ENCODE data around the gene PEAK3.

The PEAK3 gene

DNA sequence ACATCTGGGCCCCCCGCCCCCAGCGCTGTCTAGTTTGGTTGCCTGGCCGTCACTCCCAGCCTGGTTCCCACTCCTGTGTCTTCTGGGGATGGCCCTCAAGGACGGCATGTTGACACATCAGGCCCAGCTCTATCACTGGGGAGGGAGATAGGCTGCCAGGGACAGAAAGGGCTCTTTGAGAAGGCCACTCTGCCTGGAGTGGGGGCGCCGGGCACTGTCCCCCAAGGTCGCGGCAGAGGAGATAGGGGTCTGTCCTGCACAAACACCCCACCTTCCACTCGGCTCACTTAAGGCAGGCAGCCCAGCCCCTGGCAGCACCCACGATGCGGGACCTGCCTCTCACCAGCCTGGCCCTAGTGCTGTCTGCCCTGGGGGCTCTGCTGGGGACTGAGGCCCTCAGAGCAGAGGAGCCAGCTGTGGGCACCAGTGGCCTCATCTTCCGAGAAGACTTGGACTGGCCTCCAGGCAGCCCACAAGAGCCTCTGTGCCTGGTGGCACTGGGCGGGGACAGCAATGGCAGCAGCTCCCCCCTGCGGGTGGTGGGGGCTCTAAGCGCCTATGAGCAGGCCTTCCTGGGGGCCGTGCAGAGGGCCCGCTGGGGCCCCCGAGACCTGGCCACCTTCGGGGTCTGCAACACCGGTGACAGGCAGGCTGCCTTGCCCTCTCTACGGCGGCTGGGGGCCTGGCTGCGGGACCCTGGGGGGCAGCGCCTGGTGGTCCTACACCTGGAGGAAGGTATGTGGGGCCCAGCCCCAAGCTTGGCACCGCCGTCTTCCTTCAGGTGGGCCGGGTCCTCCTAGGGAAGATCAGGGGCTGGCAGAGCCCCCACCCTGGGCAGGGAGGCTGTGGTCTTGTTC lies 32.7 kb downstream of the PEAK3 start, which contains the start of gene AMH:
Gene AMH (plus strand): TSS at position 314 of the 857 bp plus-strand sequence. CDS start 10 bp downstream, at position 324.
- no peak for DNase-seq

DNA sequence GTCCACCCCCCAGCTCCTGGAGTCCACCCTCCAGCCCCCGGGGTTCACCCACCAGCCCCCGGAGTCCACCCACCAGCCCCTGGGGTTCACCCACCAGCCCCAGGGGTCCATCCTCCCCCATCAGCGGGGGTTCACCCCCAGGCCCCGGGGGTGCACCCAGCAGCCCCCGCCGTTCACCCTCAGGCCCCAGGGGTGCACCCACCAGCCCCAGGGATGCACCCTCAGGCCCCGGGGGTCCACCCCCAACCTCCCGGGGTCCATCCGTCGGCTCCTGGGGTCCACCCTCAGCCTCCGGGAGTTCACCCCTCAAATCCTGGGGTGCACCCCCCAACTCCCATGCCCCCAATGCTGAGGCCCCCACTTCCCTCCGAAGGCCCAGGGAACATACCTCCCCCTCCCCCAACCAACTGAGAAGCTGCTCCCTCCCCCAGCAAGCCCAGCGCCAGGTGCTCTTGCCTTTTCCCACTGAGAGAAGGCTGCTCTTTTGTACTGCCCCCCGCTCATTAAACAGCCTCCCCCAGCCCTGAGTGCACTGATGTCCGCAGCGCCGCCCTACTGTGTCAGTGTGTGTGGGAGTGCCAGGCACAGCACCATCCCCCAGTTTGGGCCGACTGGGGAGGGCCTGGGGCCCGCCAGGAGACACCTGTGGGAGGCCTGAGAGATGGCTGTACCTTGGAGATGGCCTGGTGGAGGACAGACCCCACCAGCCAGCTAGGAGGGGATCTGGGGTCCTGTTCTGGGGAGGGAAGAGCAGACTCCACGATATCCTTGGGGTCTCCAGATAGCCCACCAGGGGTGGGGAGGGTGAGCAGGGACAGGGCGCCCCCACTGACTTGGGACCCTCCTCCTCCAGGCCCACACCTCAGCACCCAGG lies 33.6 kb downstream of the PEAK3 start:
- no peak for DNase-seq

DNA sequence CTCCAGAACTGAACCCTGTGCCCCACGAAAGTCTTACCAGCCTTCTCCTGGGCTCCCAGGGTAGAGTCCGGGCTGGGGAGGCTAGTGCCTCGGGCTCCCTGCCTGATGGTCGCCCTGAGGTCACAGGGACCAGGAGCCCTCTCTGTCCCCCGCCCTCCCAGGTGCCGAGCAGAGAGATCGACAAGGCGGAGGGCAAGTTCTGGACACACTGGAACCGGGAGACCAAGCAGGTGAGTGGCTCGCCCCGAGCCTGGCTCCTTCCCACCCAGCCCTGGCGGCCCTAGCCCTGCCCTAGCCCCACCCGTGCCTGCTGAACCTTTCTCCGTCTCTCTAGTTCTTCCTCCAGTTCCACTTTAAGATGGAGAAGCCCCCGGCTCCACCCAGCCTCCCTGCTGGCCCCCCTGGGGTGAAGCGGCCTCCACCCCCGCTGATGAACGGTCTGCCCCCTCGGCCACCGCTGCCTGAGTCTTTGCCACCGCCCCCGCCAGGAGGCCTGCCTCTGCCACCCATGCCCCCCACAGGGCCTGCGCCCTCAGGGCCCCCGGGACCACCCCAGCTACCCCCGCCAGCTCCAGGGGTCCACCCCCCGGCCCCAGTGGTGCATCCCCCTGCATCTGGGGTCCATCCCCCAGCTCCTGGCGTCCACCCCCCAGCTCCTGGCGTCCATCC lies 34.4 kb downstream of the PEAK3 start:
- no peak for DNase-seq

DNA sequence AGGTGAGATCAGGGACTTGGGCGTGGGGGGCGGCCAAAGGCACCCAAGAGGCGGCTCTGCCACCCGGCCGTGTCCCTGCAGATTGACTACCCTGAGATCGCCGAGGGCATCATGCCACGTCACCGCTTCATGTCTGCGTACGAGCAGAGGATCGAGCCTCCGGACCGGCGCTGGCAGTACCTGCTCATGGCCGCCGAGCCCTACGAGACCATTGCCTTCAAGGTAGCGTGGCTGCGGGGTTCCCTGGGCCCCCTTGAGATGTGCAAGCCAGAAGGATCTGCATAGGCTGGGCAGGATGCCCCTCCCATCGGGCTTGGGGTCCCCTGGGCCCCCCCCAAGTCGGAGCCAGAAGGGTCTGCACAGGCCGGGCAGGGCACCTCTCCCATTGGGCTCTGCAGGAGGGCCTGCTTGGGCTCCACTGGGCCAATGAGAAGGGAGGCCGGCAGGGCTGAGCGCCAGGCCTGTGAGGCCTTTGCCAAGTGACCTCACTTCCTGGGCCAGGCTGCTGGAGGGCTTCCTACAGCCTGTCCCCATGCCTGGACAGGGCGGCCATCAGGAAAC lies 35.1 kb downstream of the PEAK3 start:
- DNase-seq = no peak

DNA sequence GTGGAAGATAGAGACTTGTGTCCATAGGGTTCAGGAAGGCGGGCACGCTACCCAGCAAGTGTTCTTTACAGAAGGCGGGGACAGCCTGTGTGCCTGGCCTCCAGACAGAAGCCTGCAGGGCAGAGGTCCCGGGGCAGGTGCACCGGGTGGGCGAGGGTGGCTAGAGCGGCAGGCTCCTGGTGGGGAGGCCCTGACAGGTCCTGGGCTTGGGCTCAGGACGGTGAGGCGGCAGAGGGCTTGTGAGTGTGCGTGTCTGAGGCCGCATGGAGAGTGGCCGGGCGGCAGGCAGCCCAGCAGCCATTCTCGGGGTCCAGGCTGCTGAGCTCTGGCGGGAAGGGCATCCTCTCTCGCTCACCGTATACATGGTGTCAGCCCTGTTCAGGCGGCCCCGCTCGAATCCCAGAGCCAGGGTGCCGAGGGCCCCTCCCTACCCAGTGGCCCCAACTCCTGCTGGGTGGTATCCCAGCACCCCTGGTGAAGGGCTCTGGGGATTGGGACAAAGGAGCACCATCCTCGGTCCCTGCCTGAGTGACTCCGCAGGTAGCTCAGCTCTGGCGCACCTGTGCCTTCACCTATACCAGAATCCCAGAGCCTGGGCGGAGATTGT lies 35.9 kb downstream of the PEAK3 start:
- no peak for DNase-seq

DNA sequence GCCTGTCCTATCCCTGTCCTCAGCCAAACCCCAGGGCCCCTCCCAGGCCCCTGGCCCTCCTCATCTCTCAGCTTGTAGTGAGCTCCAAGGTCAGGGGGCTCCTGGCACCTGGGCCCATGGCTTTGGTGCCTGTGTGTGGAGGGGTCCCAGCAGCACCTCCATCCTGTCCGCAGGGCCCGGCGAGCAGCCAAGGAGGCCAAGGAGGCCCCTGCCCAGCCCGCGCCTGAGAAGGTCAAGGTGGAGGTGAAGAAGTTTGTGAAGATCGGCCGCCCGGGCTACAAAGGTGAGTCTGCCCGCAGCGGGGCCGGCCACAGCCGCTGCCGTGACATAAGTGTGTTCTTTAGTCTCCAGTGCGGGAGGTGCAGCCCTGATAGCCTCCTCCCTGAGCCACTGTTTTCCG lies 36.7 kb downstream of the PEAK3 start:
- DNase-seq = no peak

DNA sequence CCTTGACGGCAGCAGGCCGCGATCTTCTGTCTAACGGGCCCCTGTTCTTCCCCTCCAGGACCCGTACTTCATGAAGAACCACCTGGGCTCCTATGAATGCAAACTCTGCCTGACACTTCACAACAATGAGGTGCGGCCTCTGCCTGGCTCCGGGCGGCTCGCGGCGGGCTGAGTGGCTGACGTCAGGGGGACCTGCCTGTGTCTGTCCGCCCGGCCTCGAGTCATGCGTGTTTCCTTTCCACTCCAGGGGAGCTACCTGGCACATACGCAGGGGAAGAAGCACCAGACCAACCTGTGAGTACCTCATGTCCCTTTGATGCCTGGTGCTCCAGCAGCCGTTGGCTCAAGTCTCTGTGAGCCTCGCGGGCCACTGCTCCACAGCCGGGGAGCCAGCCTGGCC lies 37.5 kb downstream of the PEAK3 start:
- DNase-seq = no peak

DNA sequence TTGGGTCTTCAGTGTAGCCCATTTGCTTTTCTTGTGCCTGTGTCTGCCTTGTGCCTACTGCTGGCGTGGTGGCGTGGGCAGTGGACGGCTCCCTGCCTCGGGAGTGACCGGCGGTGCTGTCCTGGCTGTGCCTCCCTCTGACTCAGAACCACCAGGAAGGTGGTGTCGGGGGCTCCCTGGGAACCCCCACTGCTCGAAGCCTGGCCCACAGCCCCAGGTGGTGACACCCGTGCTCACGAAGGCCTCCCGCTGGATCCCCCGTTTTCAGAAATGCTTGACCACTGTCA lies 37.9 kb downstream of the PEAK3 start:
- no peak for DNase-seq

DNA sequence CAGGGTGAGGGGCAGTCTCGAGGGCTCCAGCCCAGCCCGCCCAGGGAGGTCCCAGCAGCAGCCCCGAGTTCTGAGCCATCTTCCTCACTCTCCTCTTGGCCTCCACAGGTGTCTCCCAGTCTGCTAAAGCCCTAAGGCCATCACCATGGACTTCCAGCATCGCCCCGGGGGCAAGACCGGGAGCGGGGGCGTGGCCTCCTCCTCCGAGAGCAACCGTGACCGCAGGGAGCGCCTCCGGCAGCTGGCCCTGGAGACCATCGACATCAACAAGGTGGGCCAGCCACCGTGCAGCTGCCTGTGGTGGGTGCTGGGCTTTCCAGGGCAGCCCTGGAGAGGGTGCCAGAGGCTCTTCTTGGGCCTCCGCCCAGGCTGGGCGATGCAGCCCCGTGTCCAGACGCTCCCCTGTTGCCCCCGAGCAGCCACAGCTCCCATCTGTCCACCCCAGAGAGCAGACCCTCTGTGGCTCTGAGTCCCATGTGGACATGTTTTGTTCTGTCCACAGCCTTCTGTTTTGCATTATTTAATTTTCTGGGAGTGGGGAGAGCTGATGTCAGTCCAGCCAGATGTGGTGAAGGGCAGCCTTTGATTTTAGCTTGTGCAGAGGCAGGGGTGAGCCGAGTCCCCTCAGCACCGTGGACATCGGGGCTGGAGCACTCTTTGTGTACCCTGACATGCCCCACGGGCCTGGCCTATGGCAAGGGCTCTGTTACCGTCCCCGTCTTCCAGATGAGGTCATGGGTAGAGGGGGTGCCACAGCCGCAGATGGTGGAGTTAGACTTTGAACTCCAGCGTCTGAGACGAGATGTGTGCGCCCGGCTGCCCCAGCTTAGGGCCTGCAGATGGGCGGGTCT lies 38.5 kb downstream of the PEAK3 start:
- DNase-seq = no peak

DNA sequence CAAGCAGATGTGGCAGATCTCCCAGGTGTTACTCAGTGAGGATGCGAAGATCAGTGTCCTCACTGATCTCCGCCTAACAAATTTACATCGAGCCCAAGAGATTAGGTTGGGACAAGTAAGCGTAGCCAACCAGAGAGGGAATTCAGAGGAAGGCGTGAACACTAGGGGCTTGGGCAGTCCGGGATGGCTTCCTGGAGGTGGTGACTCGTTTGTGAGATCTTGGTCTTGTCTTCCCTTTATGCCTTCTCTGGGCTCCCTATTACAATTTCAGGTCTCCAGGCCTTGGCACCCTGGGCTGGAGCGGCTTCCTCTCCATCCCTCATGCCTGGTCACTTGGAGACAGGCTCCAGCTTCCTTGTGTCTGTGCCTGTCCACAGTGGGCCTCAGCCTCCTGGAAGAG lies 39.2 kb downstream of the PEAK3 start:
- DNase-seq = no peak

DNA sequence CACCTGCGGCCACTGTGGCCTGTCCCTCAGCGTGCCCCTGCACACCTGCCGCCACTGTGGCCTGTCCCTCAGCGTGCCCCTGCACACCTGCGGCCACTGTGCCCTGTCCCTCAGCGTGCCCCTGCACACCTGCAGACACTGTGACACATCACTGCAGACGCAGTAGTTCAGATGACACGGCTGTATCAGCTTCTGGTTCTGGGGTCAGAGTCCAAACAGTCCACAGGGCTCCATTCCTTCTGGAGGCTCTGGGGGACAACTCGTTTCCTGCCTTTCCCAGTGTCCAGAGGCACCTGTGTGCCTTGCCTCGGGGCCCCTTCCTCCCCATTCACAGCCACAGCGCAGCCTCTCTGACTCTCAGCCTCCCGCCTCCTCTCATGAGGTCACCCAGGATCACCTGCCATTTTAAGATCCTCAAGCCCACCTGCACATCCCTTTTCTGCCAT lies 39.9 kb downstream of the PEAK3 start:
- DNase-seq = no peak

DNA sequence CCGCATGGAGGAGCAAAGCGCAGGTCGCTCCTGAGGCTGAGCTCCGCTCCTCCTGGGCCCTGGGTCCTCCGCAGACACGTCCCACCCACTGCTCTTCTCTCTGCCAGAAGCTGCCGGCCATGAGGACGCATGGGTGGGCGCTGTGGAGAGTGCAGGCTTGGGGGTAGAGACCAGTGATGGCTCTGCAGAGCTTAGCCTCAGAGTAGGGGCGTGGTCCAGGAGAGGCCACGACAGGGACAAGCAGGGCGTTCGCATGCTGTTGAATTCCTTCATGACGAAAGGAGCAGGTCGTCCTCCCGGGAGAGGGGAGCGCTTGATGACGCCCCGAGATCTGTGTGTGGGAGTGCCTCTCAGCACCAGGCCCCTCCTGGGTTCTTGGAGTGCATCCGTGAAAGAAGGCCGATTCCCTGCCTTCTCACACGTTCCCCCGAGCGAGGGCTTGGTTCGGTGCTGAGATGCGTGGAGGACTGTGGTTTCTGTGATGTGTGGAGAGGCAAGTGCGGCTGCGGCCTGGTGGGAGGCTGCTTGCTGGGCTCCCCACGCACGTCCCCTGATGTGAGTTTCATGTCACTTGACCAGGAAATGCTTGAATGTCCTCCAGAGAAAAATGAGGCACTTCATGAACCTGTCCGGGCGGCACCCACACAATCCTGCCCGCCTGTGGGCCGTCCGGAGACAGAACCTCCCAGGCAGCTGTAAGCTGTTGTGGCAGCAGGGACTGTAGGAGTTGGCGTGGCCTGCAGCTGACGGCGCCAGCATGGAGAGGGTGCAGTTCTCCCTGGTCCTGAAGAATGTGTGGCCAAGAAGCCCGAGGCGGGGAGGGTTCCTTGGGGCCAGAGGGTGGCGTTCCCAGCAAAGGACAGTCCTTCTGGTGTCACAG lies 40.9 kb downstream of the PEAK3 start:
- DNase-seq = no peak

DNA sequence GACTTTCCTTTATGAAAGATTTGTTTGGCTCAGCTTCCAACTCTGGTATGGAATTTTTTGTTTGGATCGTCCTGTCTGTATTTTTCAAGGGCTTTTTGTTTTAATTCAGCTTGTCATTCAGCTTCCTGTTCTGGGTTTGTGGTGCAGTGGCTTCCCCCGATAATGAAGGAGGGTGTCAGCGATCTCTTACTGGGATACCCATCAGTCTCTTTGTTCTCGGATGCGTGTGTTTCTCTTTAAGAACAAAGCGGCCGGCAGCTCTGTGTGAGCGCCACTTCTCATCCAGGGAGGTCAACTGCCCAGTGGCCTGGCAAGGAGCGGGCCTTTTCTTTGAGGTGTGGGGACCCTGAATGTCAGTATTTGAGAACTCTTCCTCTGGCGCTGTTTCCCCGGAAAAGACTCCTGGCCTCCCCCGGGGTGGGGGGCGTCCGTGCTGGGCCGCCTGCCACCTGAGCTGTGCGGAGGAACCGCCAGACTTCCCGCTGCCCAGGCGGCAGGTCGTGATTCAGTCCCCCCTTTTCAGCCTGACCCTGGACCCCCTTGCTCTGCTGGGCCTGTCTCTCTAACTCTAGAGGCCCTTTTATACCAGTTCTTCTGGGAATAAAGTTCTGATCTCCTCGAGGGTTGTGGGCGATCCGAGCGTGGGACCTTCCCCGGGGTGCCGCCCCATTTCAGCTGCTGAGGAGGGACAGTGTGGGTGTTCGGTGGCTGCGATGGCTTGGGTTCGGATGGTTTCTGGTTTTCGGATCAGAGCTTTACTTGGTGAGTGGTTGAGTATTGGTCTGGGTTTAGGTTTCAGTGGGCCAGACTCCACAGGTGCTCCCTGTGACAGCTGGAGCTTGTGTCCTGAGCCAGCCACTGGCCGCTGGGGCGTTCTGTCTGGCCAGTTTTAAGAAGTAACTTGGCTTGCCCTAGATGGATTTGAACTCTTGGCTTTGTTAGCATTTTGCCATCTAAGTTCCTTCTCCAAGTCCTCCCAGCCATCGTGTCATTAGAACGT lies 41.9 kb downstream of the PEAK3 start:
- no peak for DNase-seq

DNA sequence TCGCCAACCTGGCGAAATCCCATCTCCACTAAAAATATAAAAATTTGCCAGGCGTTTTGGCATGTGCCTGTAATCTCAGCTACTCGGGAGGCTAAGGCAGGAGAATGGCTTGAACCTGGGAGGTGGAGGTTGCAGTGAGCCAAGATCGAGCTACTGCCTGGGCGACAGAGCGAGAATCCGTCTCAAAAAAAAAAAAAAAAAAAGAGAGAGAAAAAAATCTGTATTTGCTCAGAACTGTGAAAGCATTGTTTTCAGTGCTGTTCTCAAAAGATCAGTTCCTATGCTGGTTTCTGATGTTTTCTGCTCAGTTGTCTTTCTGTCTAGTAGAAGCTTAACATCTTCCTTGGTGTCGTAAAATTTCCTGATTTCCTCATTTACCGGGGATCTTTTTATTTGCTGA lies 42.8 kb downstream of the PEAK3 start:
- DNase-seq = no peak

DNA sequence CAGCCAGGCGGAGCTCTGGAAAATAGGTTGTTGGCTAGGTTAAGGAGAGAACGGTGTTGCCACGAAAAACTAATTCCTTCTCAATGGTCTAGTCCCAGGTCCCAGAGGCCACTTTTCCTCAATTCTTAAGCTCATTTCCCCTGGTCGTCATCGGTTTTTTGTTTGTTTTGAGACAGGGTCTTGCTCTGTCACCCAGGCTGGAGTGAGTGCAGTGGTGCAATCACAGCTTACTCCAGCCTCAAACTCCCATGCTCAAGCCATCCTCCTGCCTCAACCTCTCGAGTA lies 44.2 kb downstream of the PEAK3 start:
- no peak for DNase-seq

DNA sequence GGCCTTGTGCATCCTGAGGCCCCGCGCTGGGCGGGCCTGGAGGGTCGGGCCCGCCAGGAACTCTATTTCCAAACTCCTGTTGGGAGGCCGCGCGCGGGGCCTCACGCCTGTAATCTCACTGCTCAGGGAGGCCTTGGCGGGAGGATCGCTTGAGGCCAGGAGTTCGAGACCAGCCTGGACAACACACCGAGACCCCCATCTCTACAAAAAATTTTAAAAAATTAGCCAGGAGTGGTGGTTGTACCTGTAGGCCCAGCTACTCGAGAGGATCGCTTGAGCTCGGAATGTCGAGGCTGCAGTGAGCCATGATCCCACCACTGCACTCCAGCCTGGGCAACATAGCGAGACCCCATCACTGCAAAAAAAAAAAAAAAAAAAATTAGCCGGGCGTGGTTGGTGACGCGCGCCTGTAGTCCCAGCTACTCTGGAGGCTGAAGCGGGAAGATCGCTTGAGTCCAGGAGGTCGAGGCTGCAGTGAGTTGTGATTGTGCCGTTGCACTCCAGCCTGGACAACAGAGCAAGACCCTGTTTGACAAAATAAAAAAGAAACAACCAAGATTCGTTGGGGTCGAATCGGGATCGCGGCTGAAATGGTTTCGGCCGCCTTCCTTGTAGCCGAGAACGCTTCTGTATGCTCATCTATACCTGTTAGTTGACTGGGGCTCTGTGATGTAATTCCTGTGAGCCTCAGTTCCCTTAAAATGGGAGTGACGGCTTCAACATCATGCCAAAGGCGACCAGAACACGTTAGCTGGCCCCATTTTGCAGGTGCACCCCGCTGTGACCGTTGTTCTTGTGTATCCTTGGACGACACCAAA lies 44.7 kb downstream of the PEAK3 start:
- DNase-seq = no peak

DNA sequence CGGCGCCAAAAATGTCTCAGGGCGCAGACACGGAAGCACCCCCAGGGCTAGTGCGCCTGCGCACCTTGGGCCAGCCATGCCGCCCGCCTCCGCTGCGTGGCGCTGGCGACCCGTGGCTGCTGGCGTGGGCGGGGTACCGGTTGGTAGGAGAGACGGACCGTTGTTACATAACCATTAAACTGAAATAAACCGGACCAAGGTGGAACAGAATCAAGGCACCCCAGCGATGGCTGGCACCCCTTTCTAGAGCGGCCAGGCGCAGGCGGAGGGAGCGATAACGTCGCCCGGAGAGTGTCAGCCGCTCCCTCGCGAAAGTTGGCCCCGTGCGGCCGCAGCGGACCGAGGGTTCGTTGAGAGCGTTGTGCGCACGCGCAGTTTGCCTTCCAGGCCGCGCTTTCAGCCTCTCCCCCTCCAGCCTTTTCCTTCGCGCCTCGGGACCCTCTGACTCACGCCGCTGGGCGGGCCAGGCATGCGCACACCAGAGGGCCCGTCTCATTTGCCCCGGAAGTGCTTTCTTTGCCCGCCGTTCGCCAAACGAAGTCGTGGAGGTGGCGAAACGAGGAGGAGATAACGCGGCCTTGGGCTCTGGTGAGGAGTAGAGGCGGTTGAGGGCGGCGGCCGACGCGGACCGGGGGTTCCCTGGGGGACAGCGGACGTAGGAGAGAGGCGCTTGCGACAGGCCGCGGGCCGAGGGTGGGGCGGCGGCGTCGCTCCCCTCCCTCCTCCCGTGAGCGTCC lies 45.5 kb downstream of the PEAK3 start, which contains the start of the genes PLEKHJ1 and SF3A2:
Gene PLEKHJ1 (minus strand): TSS at position 16 of the 737 bp plus-strand sequence. CDS start 81 bp downstream, outside the sequence.
Gene SF3A2 (plus strand): TSS at position 511 of the 737 bp plus-strand sequence. CDS start 6,595 bp downstream, outside the sequence.
- peak; percentile 99 for DNase-seq

DNA sequence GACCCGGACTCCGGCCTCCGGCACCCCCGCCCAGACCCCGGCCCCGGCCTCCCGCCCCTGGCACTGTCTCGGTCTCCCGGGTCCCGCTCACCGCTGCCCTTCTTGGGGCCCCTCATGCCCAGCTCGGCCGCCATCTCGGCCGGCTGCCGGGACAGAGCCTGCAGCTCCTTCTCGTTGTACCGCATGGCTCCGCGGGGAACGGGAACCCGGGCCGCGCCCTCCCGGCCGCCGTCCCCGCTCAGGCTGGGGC lies 46.0 kb downstream of the PEAK3 start:
- no peak for DNase-seq

Measured in islet precursor cell (in vitro differentiated cells).